ENCODE data around the gene CDH4. TPM values are rescaled to one million over a fixed set of nuclear protein-coding genes. Genes with fewer than 3 reads are reported as not detected.

Gene CDH4
- total and polyA plus RNA-seq, 2 donors (not counting 3 experiments of a cell fraction or from before 2014, with no cell fraction given): 0.17 to 0.51 TPM

GRCh38 chr20:61597996-61598395 lies 345.9 kb downstream of the CDH4 start:
- Histone ChIP-seq H3K4me2 (ENCODE audit: insufficient read depth, low read length) (no peak overlapping the region), H3K36me3 (ENCODE audit: control insufficient read depth in 2 of 2, extremely low read depth in 1 of 2, insufficient read depth in 2 of 2, low read length in 2 of 2) (no peaks in the 10 kb centered on the region), H3K9me1 (replicated peaks; ENCODE audit: control insufficient read depth, extremely low read depth, insufficient read depth, low read length) (no peaks in the 10 kb centered on the region), H3K27me3 (ENCODE audit: control insufficient read depth in 2 of 2, insufficient read depth in 2 of 2, low read length in 2 of 2) (no peaks in the 10 kb centered on the region), H4K20me1 (replicated peaks; ENCODE audit: control insufficient read depth, extremely low read depth, insufficient read depth, low read length) (no peaks in the 10 kb centered on the region), H2AFZ (ENCODE audit: low read depth, low read length) (no peak overlapping the region), H3K9ac (replicated peaks; ENCODE audit: extremely low read depth, insufficient read depth, low read length) (no peak overlapping the region), H3K9me3 (replicated peaks; ENCODE audit: control insufficient read depth, insufficient read depth, low read length) (peaks cover 12% of the 10 kb centered on the region), H3K79me2 (ENCODE audit: control insufficient read depth, insufficient read depth, low read length) (no peaks in the 10 kb centered on the region), H3K27ac (ENCODE audit: insufficient read depth, low read depth, low read length) (no peak overlapping the region), H3K4me1 (ENCODE audit: control insufficient read depth, extremely low read depth, insufficient read depth, low read length) (no peaks in the 10 kb centered on the region), H3K4me3 (replicated peaks in 1 of 3; ENCODE audit: insufficient read depth in 1 of 3, low read depth in 1 of 3, low read length in 3 of 3) (no peak overlapping the region)
- no TSS peak for BruUV-seq (replicated peaks)
- no peak for DNase-seq (ENCODE audit: low read depth, low spot score)
- TF ChIP-seq MAX (IDR thresholded peaks at IDR 0.05; ENCODE audit: insufficient read depth, insufficient read length): no peak
- no peak for TF ChIP-seq FOS (IDR thresholded peaks at IDR 0.05; ENCODE audit: borderline replicate concordance, insufficient read depth, low read length)
- dilution Hi-C loops (cut with MboI; ENCODE audit: extremely low pct_ligation_motif_present, low sequenced_read_pairs) (no loop called here), intact Hi-C loops (cut with micrococcal nuclease) (no loop called here)
- ChIA-PET POLR2A (no interaction called here), CTCF (no interaction called here)
- no peak for FAIRE-seq

GRCh38 chr20:61598586-61598985 lies 346.5 kb downstream of the CDH4 start:
- no peak for TF ChIP-seq POLR2A (IDR thresholded peaks at IDR 0.05; ENCODE audit: low read depth, low read length)
- TF ChIP-seq POLR2AphosphoS5 (IDR thresholded peaks at IDR 0.05; ENCODE audit: insufficient read depth, low read depth, low read length): no peak
- no peak for TF ChIP-seq CTCF (IDR thresholded peaks at IDR 0.05; ENCODE audit: extremely low read depth in 1 of 2, insufficient read depth in 1 of 2, low read depth in 1 of 2, low read length in 2 of 2)
- TF ChIP-seq MAX (IDR thresholded peaks at IDR 0.05; ENCODE audit: insufficient read depth, insufficient read length): no peak
- no peak for TF ChIP-seq FOS (IDR thresholded peaks at IDR 0.05; ENCODE audit: borderline replicate concordance, insufficient read depth, low read length)
- DNase-seq (ENCODE audit: low read depth, low spot score): no peak
- no peak overlapping the region for H3K4me3 ChIP-seq (replicated peaks in 1 of 3; ENCODE audit: insufficient read depth in 1 of 3, low read depth in 1 of 3, low read length in 3 of 3)
- H3K27me3 ChIP-seq (ENCODE audit: control insufficient read depth in 2 of 2, insufficient read depth in 2 of 2, low read length in 2 of 2): no peaks in the 10 kb centered on the region
- H3K9ac ChIP-seq (replicated peaks; ENCODE audit: extremely low read depth, insufficient read depth, low read length): no peak overlapping the region
- FAIRE-seq: no peak
- POLR2A ChIA-PET: no interaction called here
- H2AFZ ChIP-seq (ENCODE audit: low read depth, low read length): no peak overlapping the region
- no peaks in the 10 kb centered on the region for H3K36me3 ChIP-seq (ENCODE audit: control insufficient read depth in 2 of 2, extremely low read depth in 1 of 2, insufficient read depth in 2 of 2, low read length in 2 of 2)
- H3K9me1 ChIP-seq (replicated peaks; ENCODE audit: control insufficient read depth, extremely low read depth, insufficient read depth, low read length): no peaks in the 10 kb centered on the region
- BruUV-seq (replicated peaks): no TSS peak
- CTCF ChIA-PET: no interaction called here
- H3K27ac ChIP-seq (ENCODE audit: insufficient read depth, low read depth, low read length): no peak overlapping the region
- H3K9me3 ChIP-seq (replicated peaks; ENCODE audit: control insufficient read depth, insufficient read depth, low read length): peaks cover 10% of the 10 kb centered on the region
- no peaks in the 10 kb centered on the region for H4K20me1 ChIP-seq (replicated peaks; ENCODE audit: control insufficient read depth, extremely low read depth, insufficient read depth, low read length)
- dilution Hi-C loops (cut with MboI; ENCODE audit: extremely low pct_ligation_motif_present, low sequenced_read_pairs) (no loop called here), intact Hi-C loops (cut with micrococcal nuclease) (no loop called here)
- H3K4me1 ChIP-seq (ENCODE audit: control insufficient read depth, extremely low read depth, insufficient read depth, low read length): no peaks in the 10 kb centered on the region
- no peaks in the 10 kb centered on the region for H3K79me2 ChIP-seq (ENCODE audit: control insufficient read depth, insufficient read depth, low read length)
- H3K4me2 ChIP-seq (ENCODE audit: insufficient read depth, low read length): no peak overlapping the region

All from endothelial cell of umbilical vein (primary cell).